HEK293 (cell line): ENCODE results near the gene ZNF217.
"Not testable (repeated sequence)": the region's sequence is repeated elsewhere in the genome, so short reads cannot be mapped to it uniquely, and the experiment has no call there.

Experiments used
- CTCF ChIA-PET: fragments of 350-600 bp; formaldehyde crosslinking; extraction: SDS; loops from one replicate; lab custom pipeline; 2021; ENCODE audit warnings: antibody characterized with exemption; lab: Yijun Ruan, JAX
- POLR2A ChIA-PET: fragments of 300-600 bp; formaldehyde crosslinking; extraction: SDS; loops from one replicate; lab custom pipeline; 2020; ENCODE audit warnings: antibody characterized with exemption, inconsistent platforms; lab: Yijun Ruan, JAX
- H3K27ac ChIP-seq: fragments of 200-500 bp; sonication (Bioruptor generic); 2 replicates; pipeline ENCODE4 v1.5.1; 2014; ENCODE audit warnings: low read depth, low read length, control low read depth, inconsistent platforms; ENCODE audit errors: extremely low read depth
- H3K36me3 ChIP-seq, 2 experiments: fragments of 200-500 bp in 1 of 2; sonication (Bioruptor generic) in 1 of 2; 1 replicate in 1 of 2; 2 replicates in 1 of 2; pipeline ENCODE4 v1.5.1; 2014 to 2017; ENCODE audit warnings: inconsistent platforms in 2 of 2, low read length in 2 of 2; ENCODE audit not compliant: control insufficient read depth in 2 of 2, insufficient read depth in 1 of 2
- H3K4me1 ChIP-seq: fragments of 200-500 bp; sonication (Bioruptor generic); 2 replicates; pipeline ENCODE4 v1.5.1; 2014; ENCODE audit warnings: mild to moderate bottlenecking, low read length, inconsistent platforms; ENCODE audit not compliant: control insufficient read depth, insufficient read depth
- H3K4me3 ChIP-seq: 2 replicates; pipeline ENCODE4 v1.5.1; 2011; ENCODE audit warnings: low read depth, mild to moderate bottlenecking, control low read depth, low read length, moderate library complexity
- H3K9me3 ChIP-seq: fragments of 200-500 bp; sonication (Bioruptor generic); 2 replicates; pipeline ENCODE4 v1.5.1; 2014; ENCODE audit warnings: low read depth, low read length, inconsistent platforms; ENCODE audit not compliant: control insufficient read depth, insufficient read depth
- EGR2 ChIP-seq: fragments of 450-650 bp; formaldehyde crosslinking; IDR thresholded peaks from 2 replicates; pipeline ENCODE4 v1.5.1; 2016; ENCODE audit warnings: low read depth, missing biosample characterization, missing genetic modification characterization
- HOXA7 ChIP-seq: sonication (generic); formaldehyde crosslinking; IDR thresholded peaks from 2 replicates; pipeline ENCODE4 v1.8.1; 2022; ENCODE audit warnings: missing genetic modification reagents, borderline replicate concordance
- HOXD13 ChIP-seq: sonication (generic); formaldehyde crosslinking; IDR thresholded peaks from 2 replicates; pipeline ENCODE4 v1.8.0; 2022; ENCODE audit warnings: missing genetic modification reagents, borderline replicate concordance
- SALL2 ChIP-seq: fragments of 450-650 bp; formaldehyde crosslinking; IDR thresholded peaks from 2 replicates; pipeline ENCODE4 v1.5.0; 2017; ENCODE audit warnings: missing biosample characterization, mild to moderate bottlenecking, missing genetic modification characterization, borderline replicate concordance
- SP3 ChIP-seq: fragments of 450-650 bp; formaldehyde crosslinking; IDR thresholded peaks from 2 replicates; pipeline ENCODE4 v1.5.1; 2016; ENCODE audit warnings: missing biosample characterization, missing genetic modification characterization
- TCF7L2 ChIP-seq: IDR thresholded peaks from 2 replicates; pipeline ENCODE4 v1.6.1; 2011; ENCODE audit warnings: low read depth, mild to moderate bottlenecking, inconsistent platforms, low read length, moderate library complexity, borderline replicate concordance
- TRIM28 ChIP-seq: IDR thresholded peaks from 2 replicates; pipeline ENCODE4 v1.6.1; 2011; ENCODE audit warnings: low read length, control low read depth, borderline replicate concordance
- ZEB2 ChIP-seq: fragments of 450-650 bp; formaldehyde crosslinking; IDR thresholded peaks from 2 replicates; pipeline ENCODE4 v1.5.1; 2016; ENCODE audit warnings: missing biosample characterization, missing genetic modification characterization
- ZFP37 ChIP-seq: fragments of 450-650 bp; formaldehyde crosslinking; IDR thresholded peaks from 2 replicates; pipeline ENCODE4 v1.5.1; 2016; ENCODE audit warnings: missing biosample characterization, missing genetic modification characterization
- ZNF112 ChIP-seq: fragments of 450-650 bp; formaldehyde crosslinking; IDR thresholded peaks from 2 replicates; pipeline ENCODE4 v1.5.0; 2017; ENCODE audit warnings: missing biosample characterization, missing genetic modification characterization
- ZNF302 ChIP-seq: fragments of 450-650 bp; formaldehyde crosslinking; IDR thresholded peaks from 2 replicates; pipeline ENCODE4 v1.5.1; 2016; ENCODE audit warnings: missing biosample characterization, missing genetic modification characterization, low read depth
- ZNF366 ChIP-seq: fragments of 450-650 bp; formaldehyde crosslinking; conservative IDR thresholded peaks from 2 replicates; pipeline ENCODE4 v1.5.1; 2016; ENCODE audit warnings: missing biosample characterization, missing genetic modification characterization
- ZNF621 ChIP-seq: fragments of 450-650 bp; formaldehyde crosslinking; IDR thresholded peaks from 2 replicates; pipeline ENCODE4 v1.5.1; 2017; ENCODE audit warnings: missing biosample characterization, missing genetic modification characterization
- ZNF623 ChIP-seq: fragments of 450-650 bp; formaldehyde crosslinking; IDR thresholded peaks from 2 replicates; pipeline ENCODE4 v1.5.1; 2016; ENCODE audit warnings: missing biosample characterization, missing genetic modification characterization
- ZNF626 ChIP-seq: fragments of 450-650 bp; sonication (Bioruptor Pico); formaldehyde crosslinking; IDR thresholded peaks from 2 replicates; pipeline ENCODE4 v1.5.1; 2018; ENCODE audit warnings: missing biosample characterization, missing genetic modification characterization, inconsistent platforms
- ZNF701 ChIP-seq: fragments of 450-650 bp; formaldehyde crosslinking; IDR thresholded peaks from 2 replicates; pipeline ENCODE4 v1.5.1; 2016; ENCODE audit warnings: missing biosample characterization, missing genetic modification characterization
- ZNF76 ChIP-seq: fragments of 450-650 bp; formaldehyde crosslinking; IDR thresholded peaks from 2 replicates; pipeline ENCODE4; 2016; ENCODE audit warnings: low read depth, missing biosample characterization, missing genetic modification characterization, borderline replicate concordance
- ZNF777 ChIP-seq: fragments of 450-650 bp; formaldehyde crosslinking; IDR thresholded peaks from 2 replicates; pipeline ENCODE4 v1.5.1; 2017; ENCODE audit warnings: missing biosample characterization, missing genetic modification characterization, borderline replicate concordance
- TF ChIP-seq, protein P1 (sequence below): fragments of 450-650 bp; formaldehyde crosslinking; IDR thresholded peaks from 2 replicates; pipeline ENCODE4 v1.5.1; 2016; ENCODE audit warnings: missing biosample characterization, missing genetic modification characterization

Gene ZNF217

DNA sequence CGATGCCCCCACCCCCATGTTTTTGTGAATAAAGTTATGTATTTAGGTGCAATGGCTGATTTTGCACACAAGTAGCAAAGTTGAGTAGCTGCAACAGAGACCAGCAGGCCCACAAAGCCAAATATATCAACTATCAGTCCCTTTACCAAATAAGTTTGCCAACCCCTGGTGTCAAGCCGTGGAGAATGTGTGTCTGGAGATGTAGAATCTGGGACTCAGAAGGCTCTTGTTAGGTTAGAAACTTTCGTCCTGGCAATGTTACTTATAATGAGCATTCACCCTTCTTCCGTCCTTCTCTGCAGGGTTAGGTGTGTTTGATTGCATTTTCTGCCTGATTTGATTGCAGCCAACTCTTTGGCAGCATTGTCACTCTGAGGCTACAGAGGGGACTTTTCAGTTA lies 57.8 kb downstream of the ZNF217 start (continued):
- TF ChIP-seq SP3 (tag by site-specific recombination) (no peak), ZNF701 (no peak), HOXD13 (CRISPR knock-in tag) (no peak), ZNF777 (tag by site-specific recombination) (no peak), ZNF626 (tag by site-specific recombination) (no peak), HOXA7 (CRISPR knock-in tag) (no peak)
- TF ChIP-seq, protein P1, sequence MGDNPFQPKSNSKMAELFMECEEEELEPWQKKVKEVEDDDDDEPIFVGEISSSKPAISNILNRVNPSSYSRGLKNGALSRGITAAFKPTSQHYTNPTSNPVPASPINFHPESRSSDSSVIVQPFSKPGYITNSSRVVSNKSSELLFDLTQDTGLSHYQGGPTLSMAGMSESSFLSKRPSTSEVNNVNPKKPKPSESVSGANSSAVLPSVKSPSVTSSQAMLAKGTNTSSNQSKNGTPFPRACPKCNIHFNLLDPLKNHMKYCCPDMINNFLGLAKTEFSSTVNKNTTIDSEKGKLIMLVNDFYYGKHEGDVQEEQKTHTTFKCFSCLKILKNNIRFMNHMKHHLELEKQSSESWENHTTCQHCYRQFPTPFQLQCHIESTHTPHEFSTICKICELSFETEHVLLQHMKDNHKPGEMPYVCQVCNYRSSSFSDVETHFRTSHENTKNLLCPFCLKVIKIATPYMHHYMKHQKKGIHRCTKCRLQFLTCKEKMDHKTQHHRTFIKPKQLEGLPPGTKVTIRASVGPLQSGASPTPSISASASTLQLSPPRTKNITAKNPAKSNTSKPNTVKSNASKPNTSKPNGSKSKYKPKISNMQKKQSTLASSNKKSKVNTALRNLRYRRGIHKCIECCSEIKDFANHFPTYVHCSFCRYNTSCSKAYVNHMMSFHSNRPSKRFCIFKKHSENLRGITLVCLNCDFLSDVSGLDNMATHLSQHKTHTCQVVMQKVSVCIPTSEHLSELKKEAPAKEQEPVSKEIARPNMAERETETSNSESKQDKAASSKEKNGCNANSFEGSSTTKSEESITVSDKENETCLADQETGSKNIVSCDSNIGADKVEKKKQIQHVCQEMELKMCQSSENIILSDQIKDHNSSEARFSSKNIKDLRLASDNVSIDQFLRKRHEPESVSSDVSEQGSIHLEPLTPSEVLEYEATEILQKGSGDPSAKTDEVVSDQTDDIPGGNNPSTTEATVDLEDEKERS (tag by site-specific recombination) = no peak

DNA sequence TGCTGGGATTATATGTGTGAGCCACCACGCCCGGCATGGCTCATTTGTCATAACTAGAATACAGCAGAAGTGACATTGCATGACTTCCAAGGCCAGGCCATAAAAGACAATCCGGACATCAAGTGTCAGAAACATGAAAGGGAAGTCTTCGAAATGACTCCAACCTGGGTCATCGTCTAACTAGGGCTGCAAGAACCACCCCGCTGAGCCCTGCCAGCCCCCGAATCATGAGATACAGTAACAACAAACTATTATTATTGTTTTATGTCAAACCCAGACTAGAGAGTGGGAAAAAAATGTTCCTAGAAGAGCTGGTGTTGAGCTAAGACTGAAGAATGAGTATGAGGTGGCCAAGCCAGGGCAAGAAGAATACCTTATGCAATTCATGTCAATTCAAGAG lies 59.6 kb downstream of the ZNF217 start:
- TF ChIP-seq ZNF621 (tag by site-specific recombination) (no peak), ZNF112 (tag by site-specific recombination) (no peak), TCF7L2 (no peak), ZNF302 (tag by site-specific recombination) (no peak), ZNF76 (no peak), EGR2 (tag by site-specific recombination) (no peak), ZFP37 (no peak), ZEB2 (no peak), TRIM28 (no peak)

DNA sequence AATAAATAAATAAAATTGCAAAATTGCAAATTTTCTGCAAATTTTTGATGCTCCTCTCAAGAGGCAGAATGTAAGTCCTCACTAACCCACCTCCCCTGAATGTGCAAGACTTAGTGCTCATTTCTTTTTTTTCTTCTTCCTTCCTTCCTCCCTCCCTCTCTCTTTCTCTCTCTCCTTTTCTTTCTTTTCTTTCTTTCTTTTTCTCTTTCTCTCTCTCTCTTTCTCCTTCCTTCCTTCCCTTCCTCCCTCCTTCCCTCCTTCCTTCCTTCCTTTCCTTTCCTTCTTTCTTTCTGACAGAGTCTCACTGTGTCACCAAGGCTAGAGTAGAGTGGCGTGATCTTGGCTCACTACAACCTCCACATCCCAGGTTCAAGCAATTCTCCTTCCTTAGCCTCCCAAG lies 60.1 kb downstream of the ZNF217 start:
- CTCF ChIA-PET = interaction anchor here (1.4 kb wide), 1 partner anchor 14 kb away, joined by 4 read pairs; no protein-coding TSS in a partner anchor
- TF ChIP-seq ZNF623 (no peak), ZNF366 (tag by site-specific recombination) (peak; percentile 79), SALL2 (no peak)
- Histone ChIP-seq H3K27ac (no peak overlapping the region), H3K4me3 (no peak overlapping the region), H3K4me1 (no peaks in the 10 kb centered on the region), H3K36me3 (no peaks in the 10 kb centered on the region), H3K9me3 (no peaks in the 10 kb centered on the region)
- POLR2A ChIA-PET = no interaction called here

More for the DNA sequence above, 59.6 kb downstream of the ZNF217 start:
- CTCF ChIA-PET = interaction anchor here (1.4 kb wide), 1 partner anchor 13 kb away, joined by 4 read pairs; no protein-coding TSS in a partner anchor
- Histone ChIP-seq H3K27ac (no peak overlapping the region), H3K4me3 (no peak overlapping the region), H3K4me1 (no peaks in the 10 kb centered on the region), H3K9me3 (no peaks in the 10 kb centered on the region), H3K36me3 (no peaks in the 10 kb centered on the region)
- POLR2A ChIA-PET = no interaction called here

DNA sequence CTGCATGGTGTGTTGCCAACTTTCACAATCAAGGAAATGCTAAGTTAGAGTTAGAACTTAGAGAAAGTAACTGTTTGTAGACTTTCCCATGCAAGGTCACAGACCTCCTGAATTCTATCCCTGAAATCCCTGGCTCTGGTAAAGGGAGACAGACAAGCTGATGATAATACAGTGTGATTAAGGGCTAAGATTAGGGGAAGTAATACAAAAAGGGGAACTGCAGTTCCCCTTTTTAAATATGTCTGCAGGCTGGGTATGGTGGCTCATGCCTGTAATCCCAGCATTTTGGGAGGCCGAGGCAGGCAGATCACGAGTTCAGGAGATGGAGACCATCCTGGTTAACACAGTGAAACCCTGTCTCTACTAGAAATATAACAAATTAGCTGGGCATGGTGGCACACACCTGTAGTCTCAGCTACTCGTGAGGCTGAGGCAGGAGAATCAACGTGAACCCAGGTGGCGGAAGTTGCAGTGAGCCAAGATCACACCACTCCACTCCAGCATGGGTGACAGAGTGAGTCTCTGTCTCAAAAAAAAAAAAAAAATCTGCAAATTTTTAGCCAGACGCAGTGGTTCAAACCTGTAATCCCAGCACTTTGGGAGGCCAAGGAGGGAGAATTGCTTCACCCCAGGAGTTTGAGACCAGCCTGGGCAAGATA lies 60.9 kb downstream of the ZNF217 start:
- H3K9me3 ChIP-seq, H3K4me1 ChIP-seq, H3K36me3 ChIP-seq, CTCF ChIA-PET, H3K4me3 ChIP-seq, H3K27ac ChIP-seq, POLR2A ChIA-PET: not testable (repeated sequence)
